ENCODE measurements around the gene MAP2K7.
"Not testable (repeated sequence)": the region's sequence is repeated elsewhere in the genome, so short reads cannot be mapped to it uniquely, and the experiment has no call there.

Gene MAP2K7

DNA sequence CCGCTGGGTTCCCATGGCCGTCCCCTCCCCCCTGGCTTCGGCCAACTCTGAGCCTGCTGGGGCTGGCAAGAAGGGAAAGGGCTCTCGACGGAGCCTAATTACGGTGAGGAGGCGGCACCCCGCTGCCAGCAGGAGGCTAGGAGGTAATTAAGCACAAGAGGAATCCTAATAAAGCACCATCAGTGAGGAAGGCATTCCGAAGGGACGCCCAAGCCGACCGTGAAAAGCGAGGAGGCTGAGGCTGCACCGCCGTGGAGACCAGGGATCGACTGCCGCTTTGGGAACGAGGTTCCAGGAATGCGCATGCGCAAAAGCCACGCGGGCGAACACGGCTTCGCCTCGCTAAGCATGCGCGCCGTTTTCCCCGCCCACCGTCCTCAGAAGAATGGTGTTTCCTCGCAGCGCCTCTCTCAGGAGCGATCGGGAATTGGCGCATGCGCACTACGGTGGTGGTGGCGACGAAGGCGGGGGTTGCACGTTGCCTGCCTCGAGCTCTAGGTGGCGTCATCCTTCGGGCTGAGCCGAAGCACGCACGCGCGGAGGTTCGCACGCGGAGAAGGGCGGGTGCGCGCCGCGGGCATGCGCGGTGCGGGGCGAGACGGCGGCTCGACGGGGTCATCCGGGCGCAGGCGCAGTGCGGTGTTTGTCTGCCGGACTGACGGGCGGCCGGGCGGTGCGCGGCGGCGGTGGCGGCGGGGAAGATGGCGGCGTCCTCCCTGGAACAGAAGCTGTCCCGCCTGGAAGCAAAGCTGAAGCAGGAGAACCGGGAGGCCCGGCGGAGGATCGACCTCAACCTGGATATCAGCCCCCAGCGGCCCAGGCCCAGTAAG is at the start of gene MAP2K7:
TSS of gene MAP2K7 (plus strand) at position 634 of the 830 bp plus-strand sequence. CDS start at position 702, 68 bp downstream.
- DNase-seq (ENCODE audit: low read depth in 2 of 2), result peak; percentile 100

DNA sequence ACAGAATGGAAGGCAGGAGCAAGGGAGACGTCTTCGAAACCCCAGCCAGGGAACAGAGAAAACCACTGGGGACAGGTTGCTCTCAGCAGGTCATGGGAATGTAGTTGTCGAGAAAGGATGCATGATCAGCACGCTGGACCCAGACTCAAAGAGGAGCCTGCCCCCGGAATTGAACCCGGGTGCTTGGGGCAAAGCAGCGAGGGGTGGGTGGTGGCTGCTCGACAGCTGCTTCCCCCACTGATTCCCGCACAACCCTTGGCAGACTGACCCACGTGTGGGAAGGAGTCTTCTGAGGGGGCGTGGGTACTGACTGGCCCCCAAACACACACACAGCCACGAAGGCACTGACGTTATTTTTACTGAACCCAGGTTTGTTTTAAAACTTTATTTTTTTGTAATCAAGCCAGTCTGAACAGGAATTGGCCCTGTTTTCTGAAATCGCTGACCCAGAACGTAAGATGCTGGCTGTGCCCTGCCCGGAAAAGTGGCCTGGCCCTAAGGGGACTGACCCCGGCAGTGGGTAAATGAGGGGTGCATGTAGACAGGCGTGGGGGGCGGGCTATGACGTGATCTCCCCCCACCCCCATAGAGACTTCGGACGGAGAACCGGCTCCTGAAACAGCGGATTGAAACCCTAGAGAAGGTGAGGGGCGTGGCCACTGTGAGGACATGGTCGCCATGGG is 48.1 kb upstream of the MAP2K7 start:
- no peak for DNase-seq (ENCODE audit: low read depth in 2 of 2)

DNA sequence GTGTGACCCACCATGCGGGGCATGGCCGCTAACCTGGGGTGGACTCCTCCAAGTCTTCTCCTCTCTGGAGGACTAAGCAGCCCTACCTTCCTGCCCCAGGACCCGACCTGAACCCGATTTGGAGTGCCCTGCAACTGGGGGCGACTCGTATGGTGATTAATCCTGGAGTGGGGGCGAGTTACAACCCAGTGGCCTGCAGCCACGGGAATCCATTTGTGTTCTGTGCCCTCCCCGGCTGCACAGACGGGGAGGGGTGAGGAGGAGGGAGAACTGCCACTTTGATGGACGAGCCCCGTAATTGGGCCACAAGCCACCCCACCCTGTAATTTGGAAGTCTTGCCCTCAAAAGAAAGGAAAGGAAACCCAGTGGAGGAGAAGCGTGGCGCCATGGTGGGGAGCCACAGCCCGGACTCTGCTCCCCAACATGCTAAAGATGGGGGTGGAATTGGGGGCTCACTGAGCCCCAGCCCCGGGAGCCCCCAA is 47.5 kb upstream of the MAP2K7 start:
- no peak for DNase-seq (ENCODE audit: low read depth in 2 of 2)

DNA sequence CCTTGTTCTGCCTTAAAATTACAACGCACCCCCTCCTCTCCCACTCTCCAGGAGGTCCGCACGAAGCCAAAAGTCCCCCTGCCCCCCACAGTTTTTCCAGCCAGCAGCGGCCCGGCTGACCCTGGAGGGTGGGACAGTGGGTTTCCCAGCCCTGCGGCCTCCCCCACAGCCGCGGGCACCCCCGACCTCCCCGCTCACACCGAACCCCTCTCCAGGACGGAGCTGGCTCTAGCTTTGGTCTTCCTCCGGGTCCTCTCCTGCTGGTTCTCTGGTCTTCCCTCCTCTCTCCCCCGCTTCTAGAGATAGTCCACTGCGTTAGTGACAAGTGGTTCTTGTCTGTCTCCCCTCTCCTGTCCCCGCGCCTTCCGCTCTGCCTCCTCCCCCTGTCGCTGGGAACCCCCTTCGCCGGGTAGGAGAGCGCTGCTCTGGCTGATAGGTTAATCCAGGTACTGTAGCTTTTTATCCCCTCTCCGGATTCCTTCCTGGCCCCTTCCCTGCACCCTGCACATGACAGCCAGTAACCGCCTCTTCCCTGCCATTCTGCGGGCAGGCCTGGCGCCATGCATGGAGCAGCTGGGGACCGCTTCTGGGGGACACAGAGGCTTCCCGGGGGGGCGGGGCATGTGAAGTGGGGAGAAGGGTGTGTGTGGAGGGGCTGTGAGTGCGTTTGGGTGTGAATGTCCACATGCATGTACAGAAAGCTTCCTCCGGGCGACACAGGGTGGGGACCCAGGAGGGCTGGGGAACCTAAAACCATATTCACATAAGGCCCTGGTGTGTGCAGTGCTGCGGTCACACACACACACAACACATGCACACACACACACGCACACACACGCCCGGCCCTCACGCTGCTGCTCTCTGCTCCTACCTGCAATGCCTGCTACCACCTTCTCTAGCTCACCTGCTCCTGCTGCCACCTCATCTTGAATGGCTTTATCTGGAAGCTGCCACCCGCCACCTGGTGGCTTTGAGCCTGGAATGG is 46.7 kb upstream of the MAP2K7 start:
- no peak for DNase-seq (ENCODE audit: low read depth in 2 of 2)

DNA sequence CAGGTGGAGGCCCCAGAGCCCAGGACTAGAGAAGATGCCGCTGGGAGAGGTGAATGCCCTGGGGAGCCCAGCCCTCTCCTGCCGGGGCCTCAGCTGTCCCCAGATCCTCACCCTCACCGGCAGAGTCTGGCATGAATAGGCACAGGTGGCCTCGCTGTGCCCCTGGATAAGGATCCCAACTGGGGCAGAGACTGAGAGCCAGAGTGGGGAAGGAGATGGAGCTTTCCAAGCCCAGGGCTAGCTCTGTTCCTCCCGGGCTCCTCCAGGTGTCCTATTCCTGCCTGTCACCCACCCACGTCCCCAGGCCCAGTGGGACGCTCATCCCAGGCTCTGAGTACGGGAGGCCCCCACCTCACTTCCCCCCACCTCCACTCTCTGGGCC is 46.0 kb upstream of the MAP2K7 start:
- DNase-seq (ENCODE audit: low read depth in 2 of 2), result no peak

DNA sequence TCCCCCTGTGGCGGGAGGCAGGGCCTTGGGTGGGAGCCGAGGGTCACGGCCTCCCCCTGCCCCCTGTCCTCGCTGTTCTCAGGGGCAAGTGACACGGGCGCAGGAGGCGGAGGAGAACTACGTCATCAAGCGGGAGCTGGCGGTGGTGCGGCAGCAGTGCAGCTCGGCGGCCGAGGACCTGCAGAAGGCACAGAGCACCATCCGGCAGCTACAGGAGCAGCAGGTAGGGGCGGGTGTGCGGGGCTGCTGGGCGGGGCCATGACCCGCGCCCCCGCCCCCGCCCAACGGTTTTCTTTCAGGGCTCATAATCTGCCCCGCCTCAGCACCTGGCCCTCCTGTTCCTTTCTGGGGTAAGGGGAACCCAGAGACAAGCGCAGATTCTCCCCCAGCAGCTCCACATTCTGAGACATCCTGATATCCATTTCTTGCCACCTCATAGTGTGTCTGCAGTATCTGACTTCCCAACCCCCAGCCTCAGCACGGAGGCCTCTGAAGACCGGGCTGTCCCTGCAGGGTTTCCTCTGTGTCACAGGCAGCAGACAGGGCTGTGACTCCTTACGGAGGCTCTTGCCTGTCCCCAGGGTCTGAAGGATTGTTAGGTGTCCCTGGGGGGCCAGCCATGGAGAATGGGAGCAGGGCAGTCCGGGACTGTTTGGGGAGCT is 45.4 kb upstream of the MAP2K7 start:
- DNase-seq (ENCODE audit: low read depth in 2 of 2), result no peak

DNA sequence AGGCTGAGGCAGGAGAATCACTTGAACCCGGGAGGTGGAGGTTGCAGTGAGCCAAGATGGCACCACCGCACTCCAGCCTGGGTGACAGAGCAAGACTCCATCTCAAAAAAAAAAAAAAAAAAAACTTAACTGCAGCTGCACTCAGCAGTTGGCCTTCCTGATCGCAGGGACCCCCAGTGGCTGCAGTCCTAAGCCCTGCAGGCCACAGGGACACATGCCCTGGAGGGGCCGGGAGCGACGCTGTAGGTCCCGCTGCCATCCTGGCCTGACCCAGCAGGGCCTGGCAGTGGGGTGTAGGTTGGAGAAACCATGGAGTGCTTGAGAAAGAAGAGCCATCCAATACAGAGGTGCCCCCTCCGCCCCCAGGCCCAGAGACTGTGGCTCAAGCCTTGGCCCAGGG is 44.6 kb upstream of the MAP2K7 start:
- DNase-seq (ENCODE audit: low read depth in 2 of 2), result not testable (repeated sequence)

DNA sequence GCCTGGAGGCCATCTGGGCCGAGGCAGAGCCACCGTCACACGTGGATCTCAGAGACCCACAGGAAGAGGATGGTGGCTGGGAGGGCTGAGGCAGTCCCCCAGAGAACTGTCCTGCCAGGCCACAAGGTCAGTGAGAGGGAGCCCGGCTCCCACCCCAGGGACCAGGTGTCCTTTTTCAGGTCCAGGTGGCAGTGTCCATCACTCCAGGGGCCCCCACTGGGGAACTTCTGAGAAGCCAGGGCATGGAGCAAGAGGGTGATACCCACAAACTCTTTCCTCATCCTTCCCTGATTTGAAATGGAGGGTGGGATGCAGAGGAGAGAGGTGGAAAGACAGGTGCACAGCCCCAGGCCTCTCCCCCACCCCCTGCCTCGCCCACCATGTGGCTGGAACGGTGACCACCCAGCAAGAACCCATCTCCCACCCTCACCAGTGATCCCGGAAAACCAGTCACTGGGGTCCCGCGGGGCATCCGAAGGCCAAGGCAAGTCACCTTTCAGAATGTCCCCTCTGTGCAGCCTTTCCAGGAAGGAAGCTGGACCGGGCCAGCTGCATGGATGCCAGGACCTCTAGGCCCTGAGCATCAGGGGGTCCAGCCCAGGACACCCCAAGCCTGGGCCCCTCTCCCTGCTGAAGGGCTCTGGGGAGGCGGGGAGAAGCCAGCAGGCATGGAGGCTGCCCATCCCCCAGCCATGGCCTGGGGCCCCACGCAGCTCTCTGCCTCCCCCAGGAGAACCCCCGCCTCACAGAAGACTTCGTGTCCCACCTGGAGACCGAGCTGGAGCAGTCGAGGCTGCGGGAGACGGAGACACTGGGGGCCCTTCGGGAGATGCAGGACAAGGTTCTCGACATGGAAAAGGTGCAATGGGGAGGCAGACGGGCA is 43.6 kb upstream of the MAP2K7 start:
- no peak for DNase-seq (ENCODE audit: low read depth in 2 of 2)

DNA sequence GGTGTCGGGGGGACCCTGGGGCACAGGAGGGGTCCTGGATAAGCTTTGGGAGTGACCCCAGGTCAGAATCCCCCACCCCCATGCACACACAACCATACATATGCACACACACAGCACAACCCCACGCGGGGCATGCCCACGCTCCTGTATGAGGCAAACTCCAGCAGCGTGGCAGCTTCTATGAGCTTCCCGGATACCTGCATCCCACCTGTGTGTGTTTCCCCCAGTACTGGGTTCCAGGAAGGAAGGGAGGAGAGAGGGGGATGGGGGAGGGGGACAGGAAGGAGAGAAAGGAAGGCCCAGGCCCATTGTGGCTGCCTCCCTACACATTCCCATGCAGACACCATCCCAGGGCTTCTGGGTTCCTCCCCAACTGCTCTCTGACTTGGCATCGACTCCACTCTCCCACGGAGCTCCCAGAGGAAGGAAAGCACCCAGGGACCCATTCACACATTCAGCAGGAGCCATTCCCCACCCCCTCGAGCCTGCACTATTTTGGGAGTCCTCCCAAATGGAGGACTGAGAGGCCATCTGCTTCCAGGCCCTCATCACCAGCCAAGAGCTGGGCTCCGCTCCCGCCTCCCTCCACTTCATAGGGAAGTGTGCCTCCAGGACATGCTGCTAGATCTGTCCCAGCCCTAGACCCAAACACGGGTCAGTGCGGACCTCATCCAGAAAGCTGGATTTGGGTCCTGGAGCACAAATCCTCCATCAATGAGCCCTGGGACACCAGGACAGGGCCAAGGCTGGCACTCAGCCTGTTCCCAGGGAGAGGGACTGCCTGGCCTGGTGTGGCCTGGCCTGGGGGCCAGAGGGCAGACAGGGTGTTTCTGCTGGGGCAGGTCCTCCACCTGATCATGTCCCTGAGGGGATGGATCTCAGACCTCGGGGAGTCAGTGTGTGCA is 42.7 kb upstream of the MAP2K7 start:
- no peak for DNase-seq (ENCODE audit: low read depth in 2 of 2)

DNA sequence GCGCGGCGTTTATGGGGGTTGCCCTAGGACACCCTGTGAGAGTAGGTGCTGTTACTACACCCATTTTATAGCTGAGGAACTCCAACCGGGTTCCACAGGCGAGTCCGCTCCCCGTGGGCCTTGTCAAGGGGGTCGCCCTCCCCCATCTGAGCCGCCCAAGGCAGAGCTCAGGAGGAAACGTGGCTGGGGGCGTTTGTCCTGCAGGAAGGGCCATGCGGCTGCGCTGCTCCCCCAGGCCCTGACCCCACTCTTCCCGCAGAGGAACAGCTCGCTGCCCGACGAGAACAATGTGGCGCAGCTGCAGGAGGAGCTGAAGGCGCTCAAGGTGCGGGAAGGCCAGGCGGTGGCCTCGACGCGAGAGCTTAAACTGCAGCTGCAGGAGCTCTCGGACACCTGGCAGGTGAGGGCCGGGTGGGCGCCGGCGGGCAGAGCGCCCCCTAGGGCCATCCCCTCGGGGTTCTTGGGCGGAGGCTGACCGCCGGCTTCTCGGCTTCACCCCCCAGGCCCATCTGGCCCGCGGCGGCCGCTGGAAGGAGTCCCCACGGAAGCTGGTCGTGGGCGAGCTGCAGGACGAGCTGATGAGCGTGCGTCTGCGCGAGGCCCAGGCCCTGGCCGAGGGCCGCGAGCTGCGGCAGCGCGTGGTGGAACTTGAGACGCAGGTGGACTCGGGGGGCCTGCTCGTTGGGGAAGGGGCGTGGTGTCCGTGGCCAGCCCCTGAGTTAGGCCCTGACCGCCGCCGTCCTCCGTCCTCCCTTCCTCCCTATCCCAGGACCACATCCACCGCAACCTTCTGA is 41.9 kb upstream of the MAP2K7 start:
- no peak for DNase-seq (ENCODE audit: low read depth in 2 of 2)

DNA sequence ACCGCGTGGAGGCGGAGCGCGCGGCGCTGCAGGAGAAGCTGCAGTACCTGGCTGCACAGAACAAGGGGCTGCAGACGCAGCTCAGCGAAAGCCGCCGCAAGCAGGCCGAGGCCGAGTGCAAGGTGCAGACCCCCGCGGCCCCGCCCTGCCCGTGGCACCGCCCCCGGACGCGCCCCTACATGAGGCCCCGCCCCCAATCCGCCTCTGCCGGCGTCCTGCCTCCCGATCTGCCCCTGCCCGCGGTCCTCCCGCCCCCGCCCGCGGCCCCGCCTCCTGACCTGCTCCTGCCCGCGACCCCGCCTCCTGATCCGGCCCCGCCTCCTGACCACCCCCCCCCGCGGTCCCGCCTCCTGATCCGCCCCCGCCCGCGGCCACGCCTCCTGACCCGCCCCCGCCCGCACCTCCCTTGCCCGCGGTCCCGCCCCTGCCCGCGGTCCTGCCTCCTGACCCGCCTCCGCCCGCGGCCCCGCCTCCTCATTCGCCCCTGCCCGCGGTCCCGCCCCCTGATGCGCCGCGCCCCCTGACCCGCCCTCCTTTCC is 41.2 kb upstream of the MAP2K7 start:
- DNase-seq (ENCODE audit: low read depth in 2 of 2), result peak; percentile 63 to 67

DNA sequence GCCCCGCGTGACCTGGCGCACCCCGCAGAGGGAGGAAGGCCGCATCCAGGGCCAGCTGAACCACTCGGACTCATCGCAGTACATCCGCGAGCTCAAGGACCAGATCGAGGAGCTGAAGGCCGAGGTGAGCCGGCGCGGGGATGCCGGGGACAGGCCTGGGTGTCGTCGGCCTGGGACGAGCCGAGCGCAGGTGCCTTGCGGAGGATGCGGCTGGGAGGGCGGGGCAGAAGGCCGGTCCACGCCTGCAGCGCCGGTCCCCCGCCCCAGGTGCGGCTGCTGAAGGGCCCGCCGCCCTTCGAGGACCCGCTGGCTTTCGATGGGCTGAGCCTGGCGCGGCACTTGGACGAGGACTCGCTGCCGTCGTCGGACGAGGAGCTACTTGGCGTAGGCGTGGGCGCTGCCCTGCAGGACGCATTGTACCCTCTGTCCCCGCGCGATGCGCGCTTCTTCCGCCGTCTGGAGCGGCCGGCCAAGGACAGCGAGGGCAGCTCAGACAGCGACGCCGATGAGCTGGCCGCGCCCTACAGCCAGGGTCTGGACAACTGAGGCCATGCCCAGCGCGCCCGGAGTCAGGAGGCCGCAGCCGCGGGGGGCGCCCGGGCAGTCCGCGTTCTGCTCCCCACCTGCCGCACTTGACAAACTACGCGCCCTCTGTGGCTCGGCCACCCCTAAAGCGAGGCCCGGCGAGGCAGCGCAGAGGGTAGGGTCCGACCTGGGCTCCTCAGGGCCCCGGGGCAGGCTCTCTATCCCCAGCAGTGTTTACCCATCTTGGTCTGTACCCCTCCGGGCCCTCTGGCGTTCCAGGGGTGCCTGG is 40.3 kb upstream of the MAP2K7 start:
- DNase-seq (ENCODE audit: low read depth in 2 of 2), result no peak

DNA sequence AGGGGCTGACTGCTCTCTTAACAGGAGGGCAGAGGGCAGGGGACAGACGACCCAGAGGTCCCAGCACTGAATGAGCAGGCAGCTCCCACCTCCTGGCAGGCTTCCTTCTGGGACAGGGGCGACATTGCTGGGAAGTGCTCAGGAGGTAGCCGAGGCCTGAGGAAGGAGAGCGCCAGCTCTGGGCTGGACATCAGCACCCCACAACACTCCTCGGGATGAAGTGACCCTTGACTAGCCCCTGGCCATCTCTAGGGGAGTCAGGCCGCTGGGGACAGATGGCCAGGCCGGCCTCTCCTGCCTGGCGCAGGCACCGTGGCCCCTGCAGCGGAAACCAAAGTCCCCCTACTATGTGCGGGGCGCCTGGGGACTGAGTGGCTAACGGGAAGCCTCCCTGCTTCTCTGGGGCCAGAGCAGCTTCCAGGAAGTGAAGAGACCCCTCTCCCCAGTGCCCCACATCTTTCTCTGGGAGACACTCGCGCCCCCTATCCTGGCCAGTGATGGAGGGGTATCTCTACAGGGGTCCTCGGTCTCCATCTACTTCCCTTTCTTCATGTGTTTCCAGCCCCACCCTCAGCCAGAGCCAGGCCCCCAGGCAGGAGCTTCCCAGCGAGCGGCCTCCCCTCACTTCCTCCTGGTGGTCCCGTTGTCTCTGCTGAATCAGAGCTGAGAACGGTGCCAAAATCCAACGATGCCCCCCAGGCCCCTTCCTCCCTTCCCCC is 39.5 kb upstream of the MAP2K7 start:
- no peak for DNase-seq (ENCODE audit: low read depth in 2 of 2)

DNA sequence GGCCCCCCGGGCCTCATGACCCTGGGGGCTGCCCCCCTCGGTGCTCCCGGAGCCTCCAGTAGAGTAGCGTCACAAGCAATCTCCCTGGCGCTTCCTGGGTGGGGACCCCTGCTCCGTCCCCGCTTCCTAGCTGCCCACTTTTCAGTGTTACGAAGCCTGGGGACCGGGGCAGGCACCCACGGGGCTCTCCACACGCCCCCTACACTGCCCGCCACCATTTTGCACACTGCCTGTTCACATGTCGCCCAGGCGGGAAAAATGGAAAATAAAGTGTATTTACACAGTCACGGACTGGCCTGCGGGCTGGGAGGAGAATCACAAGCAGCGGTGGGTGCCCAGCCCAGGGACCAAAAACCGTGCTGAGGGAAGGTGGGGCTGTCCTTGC is 39.0 kb upstream of the MAP2K7 start:
- DNase-seq (ENCODE audit: low read depth in 2 of 2), result no peak

DNA sequence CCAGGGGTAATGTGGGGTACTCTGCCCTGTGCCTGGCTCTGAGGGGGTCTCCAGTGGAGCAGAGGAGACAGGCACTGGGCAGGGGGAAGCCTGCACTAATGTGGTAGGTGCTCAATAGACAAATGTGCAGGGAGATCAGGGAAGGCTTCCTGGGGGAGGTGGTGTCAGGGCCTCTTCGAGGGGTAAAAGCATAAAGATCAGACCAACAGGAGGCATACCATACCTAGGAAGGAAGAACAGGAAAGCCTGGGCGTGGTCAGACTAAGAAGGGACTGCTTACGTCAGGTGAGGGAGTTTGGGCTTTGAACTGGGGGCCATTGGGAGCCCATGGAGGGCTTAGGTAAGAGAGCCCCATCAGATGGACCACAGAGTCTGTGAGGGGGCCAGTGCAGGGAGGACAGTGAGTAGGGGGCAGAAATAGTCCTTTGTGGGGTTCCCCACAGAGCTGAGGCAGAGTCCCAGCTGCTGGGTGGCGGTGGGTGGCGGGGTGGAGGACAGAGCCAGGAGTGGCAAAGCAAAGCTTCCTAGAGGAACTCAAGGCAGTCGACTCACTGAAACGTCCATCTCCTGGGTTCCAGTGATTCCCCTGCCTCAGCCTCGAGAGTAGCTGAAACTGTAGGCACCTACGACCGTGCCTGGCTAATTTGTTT is 38.3 kb upstream of the MAP2K7 start:
- no peak for DNase-seq (ENCODE audit: low read depth in 2 of 2)

DNA sequence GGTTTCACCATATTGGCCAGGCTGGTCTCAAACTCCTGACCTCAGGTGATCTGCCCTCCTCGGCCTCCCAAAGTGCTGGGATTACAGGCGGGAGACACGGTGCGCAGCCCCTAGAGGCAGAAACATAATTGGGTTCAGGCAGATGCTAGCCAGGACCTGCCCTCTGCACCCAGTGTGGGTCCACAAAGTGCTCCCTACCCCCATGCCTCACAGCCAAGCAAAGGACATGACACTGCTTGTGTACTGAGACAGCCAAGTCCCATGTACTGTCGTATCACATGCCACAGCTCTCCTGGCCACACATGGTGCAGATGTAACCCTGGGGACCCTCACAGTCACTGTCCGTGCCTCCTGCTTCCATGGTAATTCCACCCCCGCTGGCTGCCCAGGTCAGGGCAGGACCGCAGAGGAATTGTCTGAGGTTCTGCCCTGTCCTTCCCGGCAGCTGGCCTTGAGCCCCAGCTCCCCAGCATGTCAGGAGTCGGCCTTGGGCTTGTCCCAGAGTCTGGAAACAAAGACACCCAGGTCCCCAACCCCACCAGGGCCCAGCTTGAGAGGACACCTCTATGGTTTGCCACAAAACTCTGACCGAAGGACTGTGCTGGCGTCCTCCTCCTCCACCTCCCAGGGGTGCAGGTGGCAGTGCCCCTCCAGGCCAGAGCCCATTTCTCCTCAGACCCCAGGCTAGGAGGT is 37.1 kb upstream of the MAP2K7 start:
- DNase-seq (ENCODE audit: low read depth in 2 of 2), result no peak
